ENCODE results near the gene PFDN4. TPM values are rescaled to one million over a fixed set of nuclear protein-coding genes. Genes with fewer than 3 reads are reported as not detected.
A peak's percentile ranks its signal among the peaks of the same experiment; 100 is the strongest.

PFDN4 gene
- total RNA-seq, 1 donor from 2014 or later = 45.7 TPM

- no peak overlapping the region for H3K27ac ChIP-seq
- intact Hi-C loops (cut with DNase I) = loop anchor here (10.0 kb wide), 1 partner anchor 85 kb away; no protein-coding TSS in a partner anchor
- H3K4me1 ChIP-seq = peaks cover 9% of the 10 kb centered on the region
- H3K4me3 ChIP-seq = no peak overlapping the region
- no peak for DNase-seq (ENCODE audit: extremely low spot score in 2 of 2)
- H3K36me3 ChIP-seq = no peaks in the 10 kb centered on the region
- no peaks in the 10 kb centered on the region for H3K9me3 ChIP-seq
- no peak for TF ChIP-seq POLR2A (IDR thresholded peaks at IDR 0.05)
- TF ChIP-seq CTCF (IDR thresholded peaks at IDR 0.05) = no peak
- TF ChIP-seq POLR2AphosphoS5 (IDR thresholded peaks at IDR 0.05; ENCODE audit: insufficient read depth in 1 of 2, low read depth in 1 of 2) = no peak
- no peaks in the 10 kb centered on the region for H3K27me3 ChIP-seq
Measured at GRCh38 chr20:54190217-54190616, 17.7 kb upstream of the PFDN4 start.

- Histone ChIP-seq H3K27me3 (no peaks in the 10 kb centered on the region), H3K4me3 (no peak overlapping the region), H3K27ac (no peak overlapping the region), H3K9me3 (no peaks in the 10 kb centered on the region), H3K4me1 (peaks cover 9% of the 10 kb centered on the region), H3K36me3 (no peaks in the 10 kb centered on the region)
- no peak for TF ChIP-seq POLR2AphosphoS5 (IDR thresholded peaks at IDR 0.05; ENCODE audit: insufficient read depth in 1 of 2, low read depth in 1 of 2)
- TF ChIP-seq POLR2A (IDR thresholded peaks at IDR 0.05) = no peak
- no peak for TF ChIP-seq CTCF (IDR thresholded peaks at IDR 0.05)
- intact Hi-C loops (cut with DNase I) = loop anchor here (10.0 kb wide), 1 partner anchor 89 kb away; no protein-coding TSS in a partner anchor
- DNase-seq (ENCODE audit: extremely low spot score in 2 of 2) = no peak
Measured at GRCh38 chr20:54193817-54194216, 14.1 kb upstream of the PFDN4 start.

DNA sequence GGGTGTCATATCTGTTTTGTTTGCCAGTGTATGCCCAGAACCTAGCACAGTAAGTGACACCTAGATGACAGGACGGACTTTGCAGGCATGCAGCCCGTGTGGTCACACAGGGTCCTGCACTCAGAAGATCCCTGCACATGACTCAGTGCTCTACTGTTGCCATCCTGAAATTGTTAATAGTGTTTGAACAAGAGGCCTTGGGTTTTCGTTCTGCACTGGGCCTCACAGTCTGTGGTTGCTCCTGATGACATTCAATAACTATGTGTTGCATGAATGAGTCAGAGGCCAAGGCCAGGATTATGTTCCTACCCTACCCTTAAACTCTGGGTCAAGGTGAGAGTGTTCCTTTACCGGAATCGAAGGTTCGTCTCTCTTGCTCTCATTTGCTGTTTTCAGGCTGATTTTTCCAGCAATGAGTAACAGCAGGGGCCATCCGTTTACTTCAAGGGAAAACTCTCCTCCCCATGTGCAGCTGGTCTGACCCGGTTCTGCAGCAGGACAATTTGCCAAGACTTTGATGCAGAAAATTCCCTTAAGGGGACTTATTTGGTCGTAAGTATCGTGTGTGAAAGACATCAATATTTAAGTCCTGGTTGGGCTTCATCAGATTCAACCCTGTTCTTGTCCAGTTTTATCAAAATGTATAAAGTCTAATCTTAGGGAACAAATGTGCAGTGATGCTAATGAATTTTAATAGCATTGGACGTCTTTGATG, 13.0 kb upstream of the PFDN4 start:
- Histone ChIP-seq H3K4me3 (no peak overlapping the region), H3K27me3 (no peaks in the 10 kb centered on the region), H3K36me3 (no peaks in the 10 kb centered on the region), H3K4me1 (peaks cover 6% of the 10 kb centered on the region), H3K9me3 (no peaks in the 10 kb centered on the region), H3K27ac (no peak overlapping the region)
- intact Hi-C loops (cut with DNase I) = loop anchor here (10.0 kb wide), 1 partner anchor 90 kb away; no protein-coding TSS in a partner anchor
- TF ChIP-seq CTCF (IDR thresholded peaks at IDR 0.05) (no peak), POLR2A (IDR thresholded peaks at IDR 0.05) (no peak), POLR2AphosphoS5 (IDR thresholded peaks at IDR 0.05; ENCODE audit: insufficient read depth in 1 of 2, low read depth in 1 of 2) (no peak)
- peak in 1 of 2 donors; percentile 69 for DNase-seq (ENCODE audit: extremely low spot score in 2 of 2)

- intact Hi-C loops (cut with DNase I) = loop anchor here (10.0 kb wide), 1 partner anchor 91 kb away; no protein-coding TSS in a partner anchor
Measured at GRCh38 chr20:54195483-54196472, 12.1 kb upstream of the PFDN4 start.

More at GRCh38 chr20:54195483-54196472, 12.1 kb upstream of the PFDN4 start:
- no peaks in the 10 kb centered on the region for H3K4me1 ChIP-seq
- H3K36me3 ChIP-seq = no peaks in the 10 kb centered on the region
- no peak overlapping the region for H3K4me3 ChIP-seq
- TF ChIP-seq CTCF (IDR thresholded peaks at IDR 0.05) = no peak
- TF ChIP-seq POLR2AphosphoS5 (IDR thresholded peaks at IDR 0.05; ENCODE audit: insufficient read depth in 1 of 2, low read depth in 1 of 2) = no peak
- TF ChIP-seq POLR2A (IDR thresholded peaks at IDR 0.05) = no peak
- no peaks in the 10 kb centered on the region for H3K9me3 ChIP-seq
- H3K27ac ChIP-seq = no peak overlapping the region
- DNase-seq (ENCODE audit: extremely low spot score in 2 of 2) = no peak
- no peaks in the 10 kb centered on the region for H3K27me3 ChIP-seq
